ACHN (cell line): ENCODE data around the gene ITIH5.
A peak's percentile ranks its signal among the peaks of the same experiment; 100 is the strongest.
"Not testable (repeated sequence)": the region's sequence is repeated elsewhere in the genome, so short reads cannot be mapped to it uniquely, and the experiment has no call there.

Experiments
- DNase-seq: peaks from one replicate; pipeline ENCODE4 v3.0.0-alpha.2; 2015
- in situ Hi-C: cut with HindIII; loops from 2 replicates; pipeline ENCODE4 v1.10.0; 2017; ENCODE audit warnings: low sequenced_read_pairs, low pct_ligation_motif_present, low pct_unique_long_range_greater_than_20kb

Gene ITIH5

GRCh38 chr10:7690885-7691597 is 24.3 kb upstream of the ITIH5 start:
- DNase-seq, in situ Hi-C loops: not testable (repeated sequence)

- no peak for DNase-seq
- in situ Hi-C loops, result no loop called here
Measured at GRCh38 chr10:7689591-7689990, 22.8 kb upstream of the ITIH5 start.

GRCh38 chr10:7687228-7687907 is 20.6 kb upstream of the ITIH5 start:
- peak; percentile 87 for DNase-seq
- in situ Hi-C loops, result no loop called here

- no peak for DNase-seq
- in situ Hi-C loops, result no loop called here
Measured at GRCh38 chr10:7686351-7687171, 19.8 kb upstream of the ITIH5 start.

GRCh38 chr10:7680078-7680477 is 13.3 kb upstream of the ITIH5 start:
- peak; percentile 7 for DNase-seq
- in situ Hi-C loops, result not testable (repeated sequence)

GRCh38 chr10:7679256-7679655 is 12.5 kb upstream of the ITIH5 start:
- DNase-seq, result no peak
- in situ Hi-C loops, result no loop called here

- in situ Hi-C loops, result no loop called here
- no peak for DNase-seq
Measured at GRCh38 chr10:7672341-7673134, 5.8 kb upstream of the ITIH5 start.

- in situ Hi-C loops, result no loop called here
- no peak for DNase-seq
Measured at GRCh38 chr10:7670157-7670556, 3.4 kb upstream of the ITIH5 start.

GRCh38 chr10:7667262-7668141 is 736 bp upstream of the ITIH5 start:
- in situ Hi-C loops, result no loop called here
- no peak for DNase-seq

GRCh38 chr10:7665767-7666166 is 999 bp downstream of the ITIH5 start:
- in situ Hi-C loops, result no loop called here
- DNase-seq, result no peak

GRCh38 chr10:7664707-7665106 is 2.1 kb downstream of the ITIH5 start:
- in situ Hi-C loops, result no loop called here
- DNase-seq, result no peak

- DNase-seq, result no peak
- in situ Hi-C loops, result no loop called here
Measured at GRCh38 chr10:7662522-7662921, 4.2 kb downstream of the ITIH5 start.

GRCh38 chr10:7659560-7659959 is 7.2 kb downstream of the ITIH5 start:
- in situ Hi-C loops, result no loop called here
- DNase-seq, result peak; percentile 3

- in situ Hi-C loops, result no loop called here
Measured at GRCh38 chr10:7657552-7657951, 9.2 kb downstream of the ITIH5 start.

GRCh38 chr10:7657079-7657478 is 9.7 kb downstream of the ITIH5 start:
- DNase-seq, in situ Hi-C loops: not testable (repeated sequence)

More at GRCh38 chr10:7657552-7657951, 9.2 kb downstream of the ITIH5 start:
- DNase-seq, result no peak

GRCh38 chr10:7651853-7652470 is 14.8 kb downstream of the ITIH5 start:
- in situ Hi-C loops, result no loop called here
- no peak for DNase-seq

- DNase-seq, result no peak
- in situ Hi-C loops, result no loop called here
Measured at GRCh38 chr10:7649673-7650300, 17.0 kb downstream of the ITIH5 start.
